ENCODE results near the gene KCNA4.
"Not testable (repeated sequence)": the region's sequence is repeated elsewhere in the genome, so short reads cannot be mapped to it uniquely, and the experiment has no call there.

KCNA4 gene

DNA sequence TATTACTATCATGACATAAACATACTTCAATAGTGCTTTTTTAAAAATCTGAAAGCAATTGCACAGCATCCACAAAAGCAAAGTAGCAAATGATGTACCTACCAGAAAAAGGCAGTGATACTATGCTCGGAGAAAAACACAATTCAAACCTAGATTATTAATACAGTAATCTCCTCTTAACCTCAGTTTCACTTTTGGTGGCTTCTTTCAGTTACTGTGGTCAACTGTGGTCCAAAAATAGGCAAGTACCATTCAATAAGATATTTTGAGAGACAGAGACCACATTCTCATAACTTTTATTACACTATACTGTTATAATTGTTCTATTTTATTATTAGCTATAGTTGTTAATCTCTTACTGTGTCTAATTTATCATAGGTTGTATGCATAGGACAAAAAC lies 20.8 kb downstream of the KCNA4 start:
- DNase-seq, result no peak

- no peak for DNase-seq
Observed at GRCh38 chr11:29989174-29989970, 27.5 kb downstream of the KCNA4 start.

DNA sequence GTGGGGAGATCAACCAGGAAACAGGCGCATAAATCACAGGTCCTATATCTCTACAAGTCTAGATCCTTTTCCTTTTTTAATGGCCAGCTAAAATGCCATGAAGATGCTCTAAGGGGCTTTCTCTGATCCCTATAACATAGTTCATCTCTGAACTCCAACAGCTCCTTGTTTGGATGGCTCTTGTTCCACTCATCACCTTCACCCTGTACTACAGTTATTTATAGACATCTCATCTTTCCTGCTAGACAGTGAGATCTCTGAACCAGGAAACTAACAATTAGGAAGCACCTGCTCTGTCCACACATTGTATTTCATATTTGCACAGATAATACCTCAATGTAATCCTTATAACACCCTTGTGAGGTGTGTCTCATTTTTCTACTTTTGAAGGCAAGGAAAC lies 31.6 kb downstream of the KCNA4 start:
- no peak for DNase-seq

GRCh38 chr11:29984544-29984943 lies 32.3 kb downstream of the KCNA4 start:
- no peak for DNase-seq

- no peak for DNase-seq
Observed at GRCh38 chr11:29978549-29978948, 38.3 kb downstream of the KCNA4 start.

DNA sequence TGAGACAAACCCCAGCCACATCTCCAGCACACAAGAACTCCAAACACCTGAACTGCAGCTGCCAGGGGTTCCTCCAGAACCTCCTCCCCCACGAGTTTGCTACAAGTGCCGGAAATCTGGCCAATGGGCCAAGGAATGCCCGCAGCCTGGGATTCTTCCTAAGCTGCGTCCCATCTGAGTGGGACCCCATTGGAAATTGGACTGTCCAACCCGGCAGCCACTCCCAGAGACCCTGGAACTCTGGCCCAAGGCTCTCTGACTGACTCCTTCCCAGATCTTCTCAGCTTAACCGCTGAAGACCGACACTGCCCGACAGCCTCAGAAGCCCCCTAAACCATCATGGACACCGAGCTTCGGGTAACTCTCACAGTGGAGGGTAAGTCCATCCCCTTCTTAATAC lies 41.2 kb downstream of the KCNA4 start:
- DNase-seq, result not testable (repeated sequence)

GRCh38 chr11:29963796-29964195 lies 53.0 kb downstream of the KCNA4 start:
- no peak for DNase-seq

DNA sequence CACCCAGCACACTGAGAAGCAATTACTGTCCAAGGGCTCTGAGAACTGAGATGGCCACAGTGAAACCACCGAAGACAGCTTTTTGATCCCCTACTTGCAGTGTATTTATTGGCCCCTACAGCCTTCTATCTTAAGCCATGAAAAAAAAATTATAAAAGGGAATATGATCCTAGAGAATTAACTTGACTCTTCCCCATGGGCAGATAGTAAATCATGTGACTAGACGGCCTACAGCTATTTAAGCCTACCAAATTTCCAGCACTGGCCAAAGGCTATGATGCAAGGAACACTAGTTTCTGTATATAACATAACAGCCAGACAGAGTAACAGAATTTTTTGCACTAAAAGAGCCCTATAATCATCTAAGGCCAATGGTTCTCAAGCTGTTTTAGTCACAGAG lies 53.8 kb downstream of the KCNA4 start:
- DNase-seq, result no peak

GRCh38 chr11:29962243-29962642 lies 54.6 kb downstream of the KCNA4 start:
- DNase-seq, result no peak
